ENCODE data around the gene SYCP2. TPM values are rescaled to one million over a fixed set of nuclear protein-coding genes. Genes with fewer than 3 reads are reported as not detected.
"Not testable (repeated sequence)": the region's sequence is repeated elsewhere in the genome, so short reads cannot be mapped to it uniquely, and the experiment has no call there.

SYCP2 gene
- total and polyA plus RNA-seq, 7 donors: 0.50 to 7.8 (median 1.6) TPM

GRCh38 chr20:59961423-59961822 lies 28.0 kb upstream of the SYCP2 start:
- Histone ChIP-seq H3K9me3 (no peaks in the 10 kb centered on the region), H3K36me3 (peaks cover 0 to 8% (median 0%) of the 10 kb centered on the region in 4 donors), H3K4me1 (no peaks in the 10 kb centered on the region), H3K27ac (no peak overlapping the region), H3K4me3 (no peak overlapping the region), H3K27me3 (no peaks in the 10 kb centered on the region)
- DNase-seq: no peak
- TF ChIP-seq POLR2A (IDR thresholded peaks at IDR 0.05) (no peak), EP300 (IDR thresholded peaks at IDR 0.05) (no peak), CTCF (IDR thresholded peaks at IDR 0.05) (no peak), POLR2AphosphoS5 (IDR thresholded peaks at IDR 0.05) (no peak)
- intact Hi-C loops (cut with DNase I): no loop called here
- WGBS, 2 donors: 27 to 67% methylated on average over 2 of the region's 2 CpGs

GRCh38 chr20:59958626-59959025 lies 25.2 kb upstream of the SYCP2 start:
- no peaks in the 10 kb centered on the region for H3K27me3 ChIP-seq
- intact Hi-C loops (cut with DNase I): no loop called here
- H3K4me1 ChIP-seq: no peaks in the 10 kb centered on the region
- peaks cover 0 to 8% (median 0%) of the 10 kb centered on the region in 4 donors for H3K36me3 ChIP-seq
- 51 to 78% methylated on average over 4 of the region's 4 CpGs for WGBS, 2 donors
- H3K9me3 ChIP-seq: no peaks in the 10 kb centered on the region
- H3K27ac ChIP-seq: no peak overlapping the region
- TF ChIP-seq EP300 (IDR thresholded peaks at IDR 0.05): no peak
- TF ChIP-seq CTCF (IDR thresholded peaks at IDR 0.05): no peak
- TF ChIP-seq POLR2AphosphoS5 (IDR thresholded peaks at IDR 0.05): no peak
- no peak for TF ChIP-seq POLR2A (IDR thresholded peaks at IDR 0.05)
- H3K4me3 ChIP-seq: no peak overlapping the region
- DNase-seq: no peak

GRCh38 chr20:59958123-59958522 lies 24.7 kb upstream of the SYCP2 start, which contains the start of gene CDH26:
CDH26 (plus strand) TSS chr20:59958423; CDS start chr20:59958727, 304 bp downstream.
- DNase-seq: no peak
- peaks cover 0 to 8% (median 0%) of the 10 kb centered on the region in 4 donors for H3K36me3 ChIP-seq
- no peaks in the 10 kb centered on the region for H3K4me1 ChIP-seq
- intact Hi-C loops (cut with DNase I): no loop called here
- no peaks in the 10 kb centered on the region for H3K27me3 ChIP-seq
- no peak within 1 kb of the TSS for H3K4me3 ChIP-seq
- no peaks in the 10 kb centered on the region for H3K9me3 ChIP-seq
- no peak for TF ChIP-seq EP300 (IDR thresholded peaks at IDR 0.05)
- TF ChIP-seq CTCF (IDR thresholded peaks at IDR 0.05): no peak
- WGBS, 2 donors: 23 to 69% methylated on average over 5 of the region's 5 CpGs
- no peak within 1 kb of the TSS for H3K27ac ChIP-seq

GRCh38 chr20:59957568-59957967 lies 24.1 kb upstream of the SYCP2 start:
- DNase-seq; H3K4me3 ChIP-seq; H3K27ac ChIP-seq; H3K9me3 ChIP-seq; H3K36me3 ChIP-seq; intact Hi-C loops (cut with DNase I); H3K27me3 ChIP-seq; H3K4me1 ChIP-seq: not testable (repeated sequence)

- WGBS, 2 donors: 45 to 79% methylated on average over 8 of the region's 8 CpGs
- DNase-seq: no peak
- Histone ChIP-seq H3K27me3 (no peaks in the 10 kb centered on the region), H3K36me3 (peaks cover 0 to 9% (median 0%) of the 10 kb centered on the region in 4 donors), H3K4me3 (no peak overlapping the region), H3K27ac (no peak overlapping the region), H3K9me3 (no peaks in the 10 kb centered on the region), H3K4me1 (no peaks in the 10 kb centered on the region)
- TF ChIP-seq EP300 (IDR thresholded peaks at IDR 0.05): no peak
- no peak for TF ChIP-seq POLR2A (IDR thresholded peaks at IDR 0.05)
- TF ChIP-seq CTCF (IDR thresholded peaks at IDR 0.05): no peak
- TF ChIP-seq POLR2AphosphoS5 (IDR thresholded peaks at IDR 0.05): no peak
- intact Hi-C loops (cut with DNase I): no loop called here
Measured at GRCh38 chr20:59955131-59955796, 21.8 kb upstream of the SYCP2 start.

All from sigmoid colon (tissue), 7 donors.